Measurements from ENCODE around the gene CD83.
A peak's percentile ranks its signal among the peaks of the same experiment; 100 is the strongest.

CD83 gene

DNA sequence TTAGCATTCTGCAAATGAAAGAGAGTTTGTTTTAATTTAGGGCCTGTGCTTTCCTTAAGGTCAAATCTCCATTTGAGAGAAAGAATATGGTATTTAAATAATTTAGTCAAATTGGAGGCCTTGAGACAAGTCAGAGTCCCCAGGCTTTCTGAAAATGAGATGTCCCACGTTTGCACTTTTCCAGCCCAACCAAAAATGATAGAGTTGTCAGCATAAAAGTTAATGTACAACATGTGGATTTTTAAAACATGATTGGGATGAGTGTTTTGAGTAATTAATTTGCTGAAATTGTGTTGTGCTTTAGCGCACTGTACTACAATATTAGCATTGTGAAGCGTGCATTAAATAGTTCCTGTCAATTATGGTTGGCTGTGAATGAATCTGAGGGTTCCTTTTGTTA, 10.0 kb downstream of the CD83 start:
- DNase-seq = no peak

DNA sequence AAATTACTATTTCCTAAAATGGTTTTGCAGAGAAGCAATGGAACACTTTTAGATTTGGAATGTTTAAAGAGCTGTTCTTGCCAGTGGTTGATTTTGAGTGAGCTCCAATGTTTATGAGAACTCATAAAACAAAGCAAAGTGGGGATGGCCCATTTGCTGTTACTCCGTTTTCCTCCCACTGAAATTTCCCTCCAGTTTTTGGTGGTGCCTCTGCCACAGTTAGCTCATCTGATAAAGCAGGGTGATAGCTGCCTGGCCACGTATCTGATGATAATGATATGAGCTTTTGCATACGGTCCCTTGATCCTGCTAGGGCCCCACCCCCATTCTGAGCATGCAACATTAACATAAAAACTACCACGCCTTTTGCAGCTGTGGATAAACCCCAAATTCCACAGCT, 10.4 kb downstream of the CD83 start:
- no peak for DNase-seq

DNA sequence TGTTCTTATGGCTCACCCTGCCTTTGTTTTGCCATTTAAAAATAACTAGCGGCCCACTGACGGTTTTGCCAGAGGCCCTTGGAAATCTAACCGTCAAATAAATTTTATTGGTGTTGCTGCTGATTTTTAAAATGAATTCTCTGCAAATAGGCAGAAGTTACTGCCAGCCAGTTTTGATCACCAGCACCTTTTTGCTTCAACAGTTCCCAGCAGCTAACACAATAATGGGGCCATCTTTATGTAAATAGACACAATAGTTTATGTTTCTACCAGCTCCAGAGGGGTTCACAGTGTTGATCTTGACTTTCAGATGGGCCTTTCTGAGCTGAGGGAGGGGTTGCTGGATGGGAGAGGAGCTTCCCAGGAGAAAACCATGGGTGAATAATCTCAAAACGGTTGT, 11.2 kb downstream of the CD83 start:
- no peak for DNase-seq

DNA sequence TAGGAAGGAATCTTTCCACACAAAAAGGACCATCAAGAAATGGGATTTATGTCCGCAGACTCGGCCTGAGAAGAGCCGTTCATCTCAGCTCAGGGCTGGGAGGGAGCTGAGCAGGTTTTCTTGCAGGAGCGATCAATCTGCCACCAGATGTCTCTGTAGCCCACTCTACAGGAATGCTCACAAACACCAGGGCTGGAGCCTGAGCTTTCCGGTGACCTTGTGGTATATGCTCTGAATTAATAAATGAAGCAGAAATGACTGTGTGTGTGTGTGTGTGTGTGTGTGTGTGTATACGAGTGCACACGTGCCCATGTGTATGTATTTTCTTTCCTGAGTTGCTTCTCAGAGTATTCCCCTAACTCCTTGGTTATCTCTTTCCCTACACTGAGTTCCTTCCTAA, 12.0 kb downstream of the CD83 start:
- peak; percentile 56 for DNase-seq

DNA sequence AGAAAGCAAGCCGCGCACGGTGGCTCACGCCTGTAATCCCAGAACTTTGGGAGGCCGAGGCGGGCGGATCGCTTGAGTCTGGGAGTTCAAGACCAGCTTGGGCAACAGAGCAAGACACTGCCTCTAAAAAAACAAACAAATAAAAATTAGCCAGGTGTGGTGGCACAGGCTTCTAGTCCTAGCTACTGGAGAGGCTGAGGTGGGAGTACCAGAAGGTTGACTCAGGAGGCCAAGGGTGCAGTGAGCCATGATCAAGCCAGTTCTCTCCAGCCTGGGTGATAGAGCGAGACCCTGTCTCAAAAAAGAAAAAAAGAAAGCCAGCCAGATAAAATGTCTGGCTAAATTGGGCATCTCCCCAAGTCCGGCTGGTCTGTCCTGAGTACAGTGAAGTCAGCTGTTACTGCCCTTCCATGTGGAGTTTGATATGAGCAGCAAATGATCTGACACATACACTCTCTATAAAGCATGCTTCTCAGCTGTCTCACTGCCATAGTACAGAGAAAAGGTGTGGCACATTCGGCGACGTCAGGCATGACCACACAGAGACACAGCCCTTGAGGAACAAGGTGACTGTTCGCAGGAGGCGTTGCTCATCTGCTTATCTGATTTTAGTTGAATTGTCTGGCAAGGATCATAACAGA, 13.0 kb downstream of the CD83 start:
- peak; percentile 56 for DNase-seq

DNA sequence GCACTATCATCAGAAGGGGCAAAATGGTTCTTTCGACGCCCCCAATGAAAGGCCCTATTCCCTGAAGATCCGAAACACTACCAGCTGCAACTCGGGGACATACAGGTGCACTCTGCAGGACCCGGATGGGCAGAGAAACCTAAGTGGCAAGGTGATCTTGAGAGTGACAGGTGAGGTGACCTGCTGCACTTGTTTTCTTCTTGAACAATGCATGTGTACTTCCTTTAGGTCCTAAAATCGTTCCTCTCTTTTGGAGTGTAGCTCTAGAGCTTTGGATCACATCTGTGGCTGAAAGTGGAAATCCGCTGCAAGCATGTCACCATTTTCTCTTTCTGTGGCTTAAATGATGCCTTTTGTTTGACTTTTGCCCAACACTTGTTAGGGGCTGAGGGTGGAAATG, 14.0 kb downstream of the CD83 start:
- DNase-seq = no peak

DNA sequence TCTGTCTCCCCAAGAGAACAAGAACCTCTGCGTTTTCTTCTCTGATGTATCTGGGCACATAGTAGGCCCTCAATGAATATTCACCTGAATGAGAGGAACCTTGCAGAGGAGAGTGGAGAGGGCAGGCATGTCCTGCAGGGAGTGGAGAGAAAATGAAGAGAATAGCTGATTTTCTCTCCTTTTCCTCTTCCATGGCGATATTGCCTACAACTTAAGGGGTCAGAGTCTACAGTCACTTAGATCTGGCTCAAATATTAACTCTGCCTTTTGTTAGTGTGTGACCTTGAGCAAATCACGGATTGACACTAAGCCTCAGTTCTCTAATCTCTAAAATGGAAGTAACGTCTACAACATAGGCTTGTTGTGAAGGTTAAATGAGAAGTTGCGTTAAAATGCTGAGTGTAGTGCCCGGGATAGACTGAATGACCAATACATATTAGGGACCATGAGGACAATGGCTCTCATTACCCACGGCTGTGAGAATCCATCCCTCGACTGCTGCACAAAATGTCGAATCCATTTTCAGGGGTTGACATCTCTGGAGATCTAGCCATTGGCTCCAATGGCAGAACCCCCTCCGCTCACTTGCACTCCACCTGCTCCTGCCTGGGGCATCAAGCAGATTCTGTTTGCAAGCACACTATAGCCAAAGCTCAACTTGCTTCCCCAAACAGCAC, 14.8 kb downstream of the CD83 start:
- DNase-seq = no peak

DNA sequence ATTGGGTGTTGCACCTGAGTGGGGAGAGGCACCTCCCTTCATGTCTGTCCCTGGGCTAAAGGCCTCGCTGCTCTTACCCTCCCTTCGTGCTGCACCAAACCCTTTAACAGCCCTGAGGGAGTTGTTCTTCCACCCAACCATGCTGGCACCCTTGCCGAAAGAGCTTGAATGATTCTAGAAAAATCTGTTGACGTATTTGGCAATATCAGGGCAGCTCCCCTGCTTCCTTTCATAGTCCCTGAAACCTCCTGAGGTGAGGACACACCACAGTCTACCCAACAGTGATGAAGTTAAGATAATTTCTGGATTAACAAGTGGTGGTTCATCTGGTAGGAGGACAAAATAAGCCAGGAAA, 15.3 kb downstream of the CD83 start:
- DNase-seq = no peak

DNA sequence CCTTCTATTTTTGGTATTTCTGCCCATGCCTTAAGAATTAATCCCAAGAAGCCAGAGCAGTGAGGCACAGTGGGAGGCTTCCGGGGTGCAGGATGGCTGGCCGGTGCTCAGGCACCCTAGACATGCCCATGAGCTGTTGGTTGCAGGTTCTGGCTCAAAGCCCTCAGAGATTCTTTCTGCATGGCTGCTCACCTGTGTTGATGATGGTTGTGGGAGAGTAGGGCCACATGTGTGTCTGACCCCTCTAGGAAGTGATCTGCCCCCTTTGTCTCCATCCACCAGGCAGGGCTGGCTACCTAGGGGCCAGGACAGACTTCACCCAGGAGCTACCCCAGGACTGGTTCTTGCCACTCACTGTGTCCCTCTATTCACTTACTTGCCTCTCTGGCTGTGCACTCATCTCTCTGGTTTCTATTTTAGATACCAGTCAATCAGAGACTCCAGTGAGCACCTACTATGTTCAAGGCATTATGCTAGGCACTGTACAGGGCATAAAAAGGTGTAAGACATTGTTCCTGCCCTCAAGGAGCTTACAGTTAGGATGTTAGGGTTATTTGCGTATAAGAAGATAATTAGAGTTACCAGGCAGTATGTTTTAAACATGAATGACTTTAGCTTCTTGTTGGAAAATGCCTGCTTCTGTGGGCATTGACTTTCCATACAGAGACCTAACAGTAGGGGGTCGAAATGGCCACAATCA, 16.8 kb downstream of the CD83 start:
- peak; percentile 45 for DNase-seq

DNA sequence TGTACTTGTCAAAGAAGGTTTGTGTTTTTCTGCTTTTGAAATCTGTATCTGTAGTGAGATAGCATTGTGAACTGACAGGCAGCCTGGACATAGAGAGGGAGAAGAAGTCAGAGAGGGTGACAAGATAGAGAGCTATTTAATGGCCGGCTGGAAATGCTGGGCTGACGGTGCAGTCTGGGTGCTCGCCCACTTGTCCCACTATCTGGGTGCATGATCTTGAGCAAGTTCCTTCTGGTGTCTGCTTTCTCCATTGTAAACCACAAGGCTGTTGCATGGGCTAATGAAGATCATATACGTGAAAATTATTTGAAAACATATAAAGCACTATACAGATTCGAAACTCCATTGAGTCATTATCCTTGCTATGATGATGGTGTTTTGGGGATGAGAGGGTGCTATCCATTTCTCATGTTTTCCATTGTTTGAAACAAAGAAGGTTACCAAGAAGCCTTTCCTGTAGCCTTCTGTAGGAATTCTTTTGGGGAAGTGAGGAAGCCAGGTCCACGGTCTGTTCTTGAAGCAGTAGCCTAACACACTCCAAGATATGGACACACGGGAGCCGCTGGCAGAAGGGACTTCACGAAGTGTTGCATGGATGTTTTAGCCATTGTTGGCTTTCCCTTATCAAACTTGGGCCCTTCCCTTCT, 18.4 kb downstream of the CD83 start:
- no peak for DNase-seq

DNA sequence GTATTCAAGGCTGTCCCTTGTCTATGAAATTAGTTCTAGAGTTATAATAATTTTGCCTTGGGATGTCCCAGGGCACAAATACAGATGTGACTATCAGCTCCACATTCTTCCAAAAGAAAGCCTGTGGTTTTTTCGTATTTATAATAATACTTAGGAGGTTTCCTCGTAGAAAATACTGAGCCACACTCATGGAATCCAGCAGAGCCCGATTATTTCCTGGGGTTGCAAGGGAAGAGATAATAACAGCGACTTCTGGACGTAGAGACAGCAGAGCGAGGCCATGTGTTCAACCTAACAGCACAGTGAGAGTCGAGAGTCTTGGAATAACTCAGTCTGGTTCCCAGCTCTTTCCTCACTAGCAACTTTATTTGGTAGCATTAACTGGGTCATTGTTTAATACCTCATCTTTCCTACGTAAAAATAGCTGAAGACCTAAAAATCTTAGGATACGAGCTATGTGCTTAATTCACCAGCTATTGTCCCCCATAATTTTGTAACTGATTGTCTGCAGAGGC, 21.2 kb downstream of the CD83 start:
- no peak for DNase-seq

DNA sequence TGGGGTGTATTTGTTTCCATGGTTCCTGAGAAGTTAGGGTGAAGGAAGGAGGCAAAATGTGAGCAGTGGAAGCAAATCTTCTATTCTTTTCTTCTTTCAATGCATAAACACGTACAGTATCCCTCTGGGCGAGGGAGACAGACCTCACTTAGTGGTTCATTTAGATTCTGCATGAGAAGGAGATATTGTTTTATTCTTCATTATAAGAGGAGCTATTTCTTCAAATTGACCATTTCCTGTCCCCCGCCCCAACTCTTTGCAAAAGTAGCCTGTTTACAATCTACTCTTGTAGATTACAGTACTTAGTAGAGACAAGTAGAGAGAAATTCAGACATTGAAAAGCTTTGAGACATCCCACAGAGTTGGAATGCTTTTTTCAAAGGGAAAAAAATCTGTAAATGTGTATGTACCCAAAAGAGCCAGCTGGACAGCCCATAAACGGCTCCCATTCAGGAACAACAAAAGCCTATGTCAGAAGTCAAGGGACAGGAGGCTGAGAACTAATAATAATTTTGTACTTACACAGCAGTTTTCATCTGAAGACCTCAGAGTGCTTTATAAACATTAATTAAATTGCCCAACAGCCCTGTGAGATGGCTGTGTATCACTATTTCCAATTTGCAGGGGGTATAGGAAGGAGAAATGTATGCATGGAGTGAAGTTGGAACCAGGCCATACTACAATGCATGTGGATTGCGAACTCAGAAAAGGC, 23.9 kb downstream of the CD83 start:
- DNase-seq = no peak

DNA sequence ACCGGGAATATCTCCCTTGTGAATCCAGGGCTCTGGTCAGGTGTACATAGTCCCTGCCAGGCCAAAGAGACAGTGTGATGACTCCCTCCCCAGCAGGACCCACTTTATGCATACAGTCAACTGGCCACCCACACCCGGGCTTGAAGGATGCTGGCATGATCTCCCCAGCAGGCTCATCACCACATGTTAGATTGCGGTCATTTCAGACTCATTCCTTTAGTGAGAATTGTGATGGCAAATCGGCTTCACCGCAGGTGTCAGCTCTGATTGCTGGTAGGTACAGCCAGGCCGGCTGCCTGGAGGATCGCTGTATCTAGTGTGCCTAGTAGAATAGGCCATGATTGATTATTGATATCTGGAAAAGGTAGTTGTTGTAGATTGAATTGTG, 24.5 kb downstream of the CD83 start:
- no peak for DNase-seq

DNA sequence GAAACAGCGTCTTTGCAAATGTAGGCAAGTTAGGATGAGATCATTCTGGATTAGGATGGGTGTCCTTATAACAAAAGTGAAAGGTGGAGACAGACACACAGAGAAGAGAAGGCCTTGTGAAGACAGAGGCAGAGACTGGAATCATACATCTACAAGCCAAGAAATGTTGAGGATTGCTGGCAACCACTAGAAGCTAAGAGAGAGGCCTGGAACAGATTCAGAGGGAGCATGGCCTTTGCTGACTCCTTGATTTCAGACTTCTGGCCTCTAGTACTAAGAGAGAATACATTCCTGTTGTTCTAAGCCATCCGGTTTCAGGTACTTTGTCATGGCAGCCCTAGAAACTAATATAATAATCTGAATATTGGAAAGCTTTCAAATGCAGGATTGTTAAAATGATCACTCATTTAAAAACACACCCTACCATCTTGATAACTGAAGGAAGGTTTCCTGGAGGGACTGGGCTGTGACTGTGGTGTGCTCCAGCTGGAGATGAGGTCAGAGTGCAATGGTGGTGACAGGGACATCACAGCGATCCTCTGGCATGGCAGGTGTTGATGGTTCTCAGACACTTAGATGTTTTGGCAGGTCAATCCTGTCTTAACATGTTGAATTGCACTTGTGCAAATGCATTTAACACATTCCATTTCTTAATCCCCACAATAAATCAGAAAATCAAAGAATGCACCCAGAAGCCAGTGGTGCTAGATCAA, 25.1 kb downstream of the CD83 start:
- DNase-seq = no peak

DNA sequence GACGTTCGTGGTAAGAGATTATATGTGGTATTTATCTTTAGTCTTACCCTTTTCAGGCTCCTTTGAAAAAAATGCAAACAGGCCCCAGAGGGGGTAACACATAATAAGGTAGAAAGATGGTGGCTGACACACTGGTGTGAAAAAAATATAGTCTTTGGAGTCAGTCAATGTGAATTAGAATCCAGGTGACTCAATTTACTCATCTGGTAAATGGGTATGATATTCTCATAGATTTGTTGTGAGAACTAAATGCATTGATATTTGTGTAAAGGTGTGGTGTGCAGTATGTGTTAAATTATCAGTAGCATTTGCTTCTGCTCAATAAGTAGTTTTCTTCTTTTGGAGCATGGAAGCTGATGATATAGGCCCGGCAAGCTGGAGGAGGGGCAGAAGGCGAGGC, 25.7 kb downstream of the CD83 start:
- no peak for DNase-seq

DNA sequence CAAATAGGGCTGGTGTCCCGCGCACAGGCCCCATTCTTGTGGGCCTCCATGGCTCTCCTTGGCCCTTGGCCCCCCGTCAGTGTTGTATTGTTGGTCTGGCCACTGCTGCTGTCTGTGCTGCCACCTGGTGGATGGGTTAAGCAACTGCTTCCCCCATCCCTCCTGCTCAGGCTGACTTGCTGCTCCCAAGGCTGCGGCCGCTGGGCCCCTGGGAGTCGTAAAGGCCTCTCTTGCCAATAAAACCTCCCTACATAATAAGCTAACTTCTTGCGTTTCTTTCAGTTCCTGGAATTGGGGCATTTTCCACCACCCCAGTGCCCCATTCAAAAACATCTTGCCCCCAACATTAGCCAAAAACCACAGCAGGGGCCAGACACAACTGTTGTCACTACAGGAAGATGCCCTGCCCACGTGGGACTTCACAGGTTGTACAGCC, 27.1 kb downstream of the CD83 start:
- peak; percentile 24 for DNase-seq

DNA sequence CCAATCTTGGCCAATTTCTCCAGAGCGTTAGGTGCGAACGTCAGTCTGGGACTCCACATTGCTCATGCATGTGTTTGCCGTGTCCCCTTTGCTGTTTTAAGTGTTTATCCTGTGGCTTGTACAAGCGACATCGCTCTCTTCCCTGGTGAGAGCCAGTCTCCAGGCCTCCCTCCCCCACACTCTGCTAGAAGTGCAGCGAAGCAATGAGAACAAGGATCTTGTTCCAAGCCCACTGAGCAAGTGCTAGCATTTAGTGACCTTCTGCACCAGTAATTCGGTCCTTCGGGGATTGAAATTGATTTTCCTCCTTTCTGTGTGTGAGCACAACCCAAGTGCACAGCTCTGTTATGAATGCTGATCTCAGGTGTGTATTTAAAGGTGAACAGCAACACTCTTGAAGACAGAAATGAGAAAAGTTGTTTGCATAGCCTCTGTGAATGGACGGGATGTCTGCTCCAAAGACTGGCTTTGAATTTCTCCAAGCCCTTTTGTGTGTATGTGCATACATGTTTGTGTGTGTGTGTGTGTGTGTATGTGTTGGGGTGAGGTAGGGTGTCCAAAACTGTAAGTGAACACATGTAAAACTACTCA, 29.0 kb downstream of the CD83 start:
- DNase-seq = no peak

DNA sequence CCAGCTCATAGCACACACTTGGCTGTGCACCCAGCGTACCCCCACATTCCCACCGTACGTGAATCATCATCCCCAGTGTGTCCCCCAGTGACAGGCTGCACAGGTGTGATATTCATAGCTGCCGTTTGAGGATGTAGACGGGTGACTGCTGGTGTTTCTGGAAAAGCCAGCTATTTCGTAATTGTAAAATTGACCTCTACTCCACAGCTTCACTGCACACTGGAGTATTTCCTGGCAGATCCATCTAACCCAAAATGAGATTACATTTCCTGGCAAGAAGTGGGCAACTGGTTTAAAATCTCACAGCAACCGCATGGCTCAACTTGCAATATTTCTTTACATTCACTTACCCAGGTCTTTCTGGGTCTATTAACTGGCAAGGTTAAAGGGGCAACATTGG, 30.3 kb downstream of the CD83 start:
- no peak for DNase-seq

DNA sequence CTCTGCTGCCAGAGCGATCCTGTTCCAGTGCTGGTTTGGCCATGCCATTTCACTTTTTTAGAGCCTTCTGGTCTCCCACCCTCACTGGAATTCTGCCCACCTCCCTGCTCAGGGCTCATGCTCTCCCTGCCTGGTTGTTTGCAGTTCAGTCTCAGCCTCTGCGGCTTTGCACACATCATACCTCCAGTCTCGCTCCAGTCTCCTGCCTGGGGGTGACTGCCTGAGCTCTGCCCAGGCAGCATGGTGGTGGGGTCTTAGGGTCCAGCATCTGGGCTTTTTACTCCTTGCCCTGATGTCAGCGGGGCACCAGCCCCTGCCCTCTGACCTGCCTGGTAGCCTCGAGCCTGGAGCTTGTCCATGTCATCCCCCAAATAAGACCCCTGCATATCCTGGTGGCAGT, 30.9 kb downstream of the CD83 start:
- DNase-seq = no peak

DNA sequence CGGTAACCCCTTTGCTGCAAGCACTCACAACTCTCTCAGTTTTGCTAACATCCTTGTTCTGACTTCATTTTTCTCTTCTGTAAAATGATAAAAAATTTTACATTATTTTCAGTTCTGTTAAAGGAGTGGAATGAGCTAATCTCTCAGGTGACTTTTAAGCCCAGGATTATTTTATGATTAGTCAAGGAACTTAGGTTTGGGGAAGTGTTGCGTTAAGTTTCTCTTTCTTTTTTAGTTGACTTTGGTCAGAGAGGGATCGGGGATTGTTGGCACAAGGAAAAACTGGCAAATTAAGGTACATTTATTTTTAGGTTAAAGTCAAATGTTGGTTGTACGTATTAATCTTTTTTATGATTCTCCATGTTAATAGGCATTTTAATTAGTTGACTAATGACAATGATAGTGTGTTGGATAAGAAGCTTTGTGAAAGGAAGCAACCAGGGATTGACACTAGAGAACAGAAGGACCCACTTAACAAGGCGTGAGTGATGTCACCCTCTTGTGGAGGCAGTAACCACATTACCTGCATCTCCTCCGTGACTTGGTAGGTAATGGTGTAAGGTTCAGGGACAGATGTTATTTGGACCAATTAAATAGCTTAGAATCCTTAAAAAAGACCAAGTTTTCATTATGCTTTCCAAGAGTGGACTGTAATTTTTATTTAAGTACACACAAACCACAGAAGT, 31.6 kb downstream of the CD83 start:
- DNase-seq = no peak

DNA sequence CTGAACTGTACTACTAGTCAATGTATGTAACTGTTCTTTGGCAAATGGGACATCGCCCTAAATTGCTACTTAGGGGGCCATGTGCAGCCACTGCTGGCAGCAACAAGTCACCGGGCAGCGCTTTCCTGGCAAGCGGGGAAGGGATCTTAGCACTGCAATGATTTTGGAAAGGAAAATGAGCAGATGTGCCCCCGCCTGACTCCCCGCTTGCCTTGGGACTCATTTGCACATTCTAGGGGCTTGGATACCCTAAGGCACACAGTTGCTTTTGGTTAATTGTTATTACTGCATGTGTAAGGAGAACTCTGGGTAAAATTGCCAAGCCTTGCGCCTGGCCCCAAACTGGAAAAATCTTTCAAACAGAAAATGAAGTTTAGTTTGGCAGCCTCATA, 32.2 kb downstream of the CD83 start:
- no peak for DNase-seq
